HG03095 (cell line): ENCODE results near the gene ITPRID1.

Source experiments
- ATAC-seq: cut with Tn5 transposase; IDR thresholded peaks from one replicate; pipeline ENCODE4 v1.9.1; 2021; ENCODE audit warnings: moderate library complexity; ENCODE audit not compliant: unreplicated experiment

ITPRID1 gene

DNA sequence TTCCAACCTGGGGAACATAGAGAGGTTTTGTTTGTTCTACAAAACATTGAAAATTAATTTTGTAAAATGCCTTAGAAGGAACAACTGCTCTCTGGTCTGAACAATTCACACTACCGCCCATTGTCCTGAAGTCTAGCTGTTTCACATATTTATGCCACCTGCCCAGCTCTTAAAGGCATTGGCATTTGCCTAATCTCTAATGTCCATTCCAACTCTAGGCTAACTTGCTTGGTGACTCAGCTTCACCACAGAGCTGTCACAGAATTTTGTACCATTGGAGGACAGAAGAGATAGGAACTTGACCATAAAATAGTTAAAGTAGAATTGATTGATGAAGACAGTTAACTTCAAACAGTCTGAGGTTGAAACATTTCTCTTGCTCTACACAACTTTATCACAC lies 119.6 kb downstream of the ITPRID1 start:
- ATAC-seq = no peak

DNA sequence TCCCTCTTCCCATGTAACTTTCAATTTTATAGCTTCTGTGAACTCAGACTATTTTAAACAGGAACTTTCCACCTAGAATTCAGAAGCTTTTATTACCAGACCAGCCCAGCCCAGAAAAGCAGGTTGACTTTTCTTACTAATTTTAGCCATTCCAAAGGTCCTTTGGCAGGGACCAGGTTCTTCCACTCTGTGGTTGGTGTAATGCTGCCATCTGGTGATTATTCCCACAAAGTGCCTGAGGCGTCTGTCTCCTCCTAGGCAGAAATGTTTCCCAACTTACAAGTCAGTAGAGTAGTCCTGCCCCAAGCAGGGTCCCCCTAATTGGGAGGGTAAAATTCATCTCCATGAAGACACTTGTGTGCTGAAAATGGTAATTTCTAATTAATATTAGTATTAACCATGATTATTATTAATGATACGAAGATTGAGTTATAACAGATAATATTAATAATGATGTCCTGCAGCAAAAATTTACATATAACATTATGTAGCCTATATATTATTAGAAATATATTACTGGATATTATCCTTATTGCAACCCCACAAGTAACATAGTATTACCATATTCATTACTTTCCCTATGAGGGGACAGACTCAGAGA lies 120.1 kb downstream of the ITPRID1 start:
- no peak for ATAC-seq

DNA sequence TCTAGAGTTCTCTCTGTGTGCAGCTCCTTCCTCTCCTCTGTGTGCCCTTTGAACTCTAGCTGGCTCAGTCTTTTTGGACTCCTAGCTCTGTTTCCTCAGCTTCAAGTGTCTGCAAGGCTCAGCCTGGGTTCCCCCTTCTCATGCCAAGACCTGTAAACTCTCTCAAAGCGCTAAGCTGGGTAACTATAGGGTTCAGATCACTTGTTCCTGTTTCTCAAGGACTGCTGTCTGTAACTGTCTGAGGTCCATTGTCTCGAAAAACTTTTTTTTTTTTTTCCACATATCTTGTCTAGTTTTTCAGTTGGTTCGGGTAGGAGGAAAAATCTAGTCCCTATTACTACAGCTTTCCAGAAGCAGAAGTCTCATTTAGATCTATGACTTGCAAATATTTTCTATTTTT lies 126.5 kb downstream of the ITPRID1 start:
- ATAC-seq = no peak

DNA sequence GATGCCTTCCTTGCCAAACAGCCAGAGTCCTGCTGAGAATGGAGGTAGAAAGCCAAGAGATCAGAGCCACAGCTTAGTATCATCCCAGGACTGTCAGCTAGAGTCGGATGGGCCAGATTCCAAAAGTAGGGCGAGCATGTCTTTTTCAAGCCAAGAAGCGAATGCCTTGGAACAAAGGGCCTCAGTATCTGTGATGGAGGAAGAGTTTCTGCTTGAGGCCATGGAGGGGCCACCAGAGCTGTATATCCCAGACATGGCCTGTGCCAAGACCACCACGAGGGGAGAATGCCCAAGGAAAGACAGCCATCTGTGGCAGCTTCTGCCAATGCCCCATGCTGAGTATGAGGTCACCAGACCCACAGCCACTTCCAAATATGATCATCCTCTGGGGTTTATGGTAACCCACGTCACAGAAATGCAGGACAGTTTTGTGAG lies 128.8 kb downstream of the ITPRID1 start:
- ATAC-seq = no peak

DNA sequence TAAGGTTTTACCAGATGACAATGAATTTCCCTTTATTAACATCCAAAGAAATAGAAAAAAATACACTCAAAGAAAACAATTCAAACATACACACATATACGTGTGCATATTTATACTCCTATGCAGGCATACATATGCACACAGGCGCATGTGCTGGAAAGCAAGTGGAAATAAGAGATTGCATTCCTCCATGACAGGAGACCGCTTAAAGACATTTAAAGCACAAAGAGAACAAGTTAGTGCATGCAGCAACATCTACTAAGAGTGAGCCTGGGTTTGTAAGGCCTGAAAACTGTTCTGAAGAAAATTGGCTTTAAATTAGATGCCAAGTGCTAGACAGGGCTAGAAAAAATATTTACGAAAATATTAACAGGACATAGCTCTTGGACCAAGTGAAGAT lies 133.1 kb downstream of the ITPRID1 start:
- no peak for ATAC-seq

DNA sequence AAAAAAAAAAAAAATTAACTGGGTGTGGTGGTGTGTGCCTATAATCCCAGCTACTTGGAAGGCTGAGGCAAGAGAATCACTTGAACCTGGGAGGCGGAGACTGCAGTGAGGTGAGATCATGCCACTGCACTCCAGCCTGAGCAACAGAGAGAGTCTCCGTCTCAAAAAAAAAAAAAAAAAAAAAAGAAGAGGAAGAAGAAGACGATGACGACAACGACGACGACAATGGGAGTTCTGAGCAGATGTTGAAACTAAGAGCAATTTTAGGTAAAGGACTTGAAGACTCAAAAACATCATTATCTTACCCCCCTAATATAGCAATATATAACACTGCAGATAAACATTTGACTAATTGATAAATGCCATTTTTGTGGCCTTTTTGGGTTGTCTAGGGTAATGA lies 133.6 kb downstream of the ITPRID1 start:
- ATAC-seq = no peak

DNA sequence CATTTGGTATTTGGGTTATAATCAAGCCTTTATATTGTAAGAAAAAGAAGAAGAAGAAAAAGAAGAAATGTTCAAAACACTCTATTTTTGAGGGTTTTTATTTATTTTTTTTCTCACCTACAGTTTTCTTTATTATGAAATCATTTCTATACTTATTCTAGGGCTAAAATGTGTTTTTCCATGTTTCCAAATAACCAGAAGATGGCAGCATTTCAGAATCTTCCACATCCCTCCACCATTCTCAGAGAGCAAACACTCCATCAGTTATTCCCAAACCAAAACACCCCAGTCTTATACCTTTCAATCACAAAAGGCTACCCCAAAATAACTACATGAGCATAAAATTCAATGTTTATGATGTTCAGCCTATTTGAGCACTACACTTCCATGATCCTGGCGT lies 134.4 kb downstream of the ITPRID1 start:
- no peak for ATAC-seq

DNA sequence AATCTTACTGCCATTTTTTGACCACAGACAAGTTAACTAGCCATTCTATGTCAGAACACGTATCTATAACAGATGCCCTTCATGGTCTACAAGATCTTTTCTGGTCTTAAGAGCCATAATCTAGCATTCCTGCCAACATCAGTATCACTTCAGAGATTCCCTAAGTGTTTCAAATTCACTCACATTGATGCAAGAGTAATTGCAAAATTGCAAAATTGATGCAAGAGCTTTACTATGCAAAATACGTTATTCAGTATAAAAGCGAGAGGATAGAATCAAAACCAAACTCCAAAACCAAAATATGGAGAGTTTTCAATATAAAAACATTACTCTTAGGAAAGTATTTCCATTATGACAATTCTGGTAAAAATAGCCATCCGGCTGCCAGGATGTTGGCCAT lies 135.0 kb downstream of the ITPRID1 start:
- ATAC-seq = no peak

DNA sequence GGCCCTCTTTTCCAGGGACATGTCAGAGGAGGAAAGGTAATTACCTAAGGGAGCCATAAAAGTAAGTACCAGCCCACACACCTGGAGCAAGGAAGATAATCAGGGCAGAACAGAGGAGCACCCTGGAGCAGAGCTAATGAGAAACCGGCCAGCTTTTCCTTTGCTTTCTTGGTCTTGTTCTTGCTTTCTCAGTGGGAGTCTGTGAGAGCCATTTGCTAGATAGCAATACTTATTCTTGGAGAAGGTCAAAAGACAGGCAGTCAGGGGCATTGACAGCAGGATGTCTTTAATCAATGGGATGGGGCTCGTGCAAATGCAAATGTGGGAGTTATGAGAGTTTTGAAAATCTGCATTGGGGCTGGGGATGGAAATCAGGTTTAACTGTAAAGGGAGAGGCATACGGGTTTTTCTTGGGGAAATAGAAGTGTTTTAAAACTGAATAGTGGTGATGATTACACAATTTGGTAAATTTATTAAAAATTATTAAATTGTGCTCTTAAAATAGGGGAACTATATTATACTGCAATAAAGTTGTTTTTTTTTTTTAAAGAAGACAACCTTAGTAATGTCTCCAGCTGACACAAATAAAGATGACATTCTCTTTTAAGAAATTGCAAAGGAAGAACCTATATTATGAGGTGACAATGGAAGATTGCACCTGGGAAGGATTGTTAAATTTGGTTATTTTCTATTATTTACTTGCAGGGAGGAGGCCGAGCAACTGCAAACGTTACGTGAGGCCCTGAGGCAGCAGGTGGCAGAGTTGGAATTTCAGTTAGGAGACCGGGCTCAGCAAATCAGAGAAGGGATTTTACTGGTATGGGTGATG lies 137.6 kb downstream of the ITPRID1 start:
- ATAC-seq = no peak

DNA sequence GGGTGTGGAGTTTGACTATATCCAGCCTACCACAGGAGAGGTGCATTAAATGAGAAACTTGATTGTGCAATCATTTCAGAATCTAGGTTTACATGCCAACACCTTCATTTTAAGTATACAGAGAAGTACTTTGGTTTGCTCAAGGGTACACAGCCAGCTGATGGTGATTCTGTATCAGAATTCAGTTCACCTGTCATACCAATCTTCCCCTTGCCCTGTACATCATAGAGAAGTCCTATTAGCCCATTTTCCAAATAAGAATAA lies 138.1 kb downstream of the ITPRID1 start:
- no peak for ATAC-seq

DNA sequence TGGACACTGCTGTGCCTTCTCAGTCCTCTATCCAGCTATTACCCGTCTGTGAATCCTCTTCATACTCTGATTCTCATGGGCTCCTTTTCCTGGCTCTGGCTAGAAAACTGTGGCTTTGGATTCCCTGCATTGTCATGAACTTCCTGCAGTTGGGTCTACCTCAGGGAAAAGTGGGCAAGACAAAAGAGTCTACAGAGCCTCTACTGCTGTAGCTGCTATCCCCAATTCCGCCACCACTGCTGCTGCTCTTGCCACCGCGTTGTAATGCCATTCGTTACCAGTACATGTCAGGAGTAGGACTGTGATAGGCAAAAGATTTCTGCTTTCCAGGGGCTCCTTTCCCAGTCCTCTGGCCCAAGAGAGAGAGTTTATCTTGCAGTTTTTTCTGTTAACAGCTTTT lies 149.2 kb downstream of the ITPRID1 start:
- ATAC-seq = no peak

DNA sequence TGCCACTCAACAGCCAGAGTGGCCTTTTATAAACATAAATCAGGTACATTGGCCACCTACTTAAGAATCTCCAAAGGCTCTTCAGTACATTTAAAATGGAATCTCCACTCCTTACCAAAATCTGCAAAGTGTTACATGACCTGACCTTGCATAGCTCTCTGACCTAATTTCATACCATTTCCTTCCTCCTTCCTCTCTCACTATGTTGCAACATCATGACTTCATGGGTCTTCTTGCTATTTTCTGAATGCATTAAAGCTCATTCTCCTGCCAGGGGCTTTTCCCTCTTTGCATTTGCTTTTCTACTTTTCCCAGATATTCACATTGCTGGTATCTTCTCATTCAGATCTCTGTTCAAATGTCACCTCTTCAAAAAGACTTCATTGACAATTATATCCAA lies 151.0 kb downstream of the ITPRID1 start:
- ATAC-seq = no peak

DNA sequence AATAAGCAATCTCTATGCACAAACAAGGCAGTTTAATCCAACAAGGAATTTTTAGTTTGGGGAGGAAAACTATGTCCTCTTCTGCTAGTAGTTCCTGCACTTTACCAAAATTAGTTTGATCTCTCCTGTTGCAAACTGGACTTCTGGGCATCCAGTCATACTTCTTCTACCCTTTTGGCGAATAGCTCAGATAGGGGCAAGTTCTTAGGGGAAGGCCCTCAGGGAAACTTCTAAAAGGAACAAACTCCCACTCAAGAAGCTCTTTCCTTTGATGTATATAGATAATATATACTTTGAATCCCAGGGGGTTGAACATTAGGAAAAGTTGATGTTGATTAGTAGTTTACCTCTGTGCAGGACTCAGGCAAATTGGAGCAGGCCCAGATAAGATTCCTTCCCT lies 151.7 kb downstream of the ITPRID1 start:
- ATAC-seq = no peak

DNA sequence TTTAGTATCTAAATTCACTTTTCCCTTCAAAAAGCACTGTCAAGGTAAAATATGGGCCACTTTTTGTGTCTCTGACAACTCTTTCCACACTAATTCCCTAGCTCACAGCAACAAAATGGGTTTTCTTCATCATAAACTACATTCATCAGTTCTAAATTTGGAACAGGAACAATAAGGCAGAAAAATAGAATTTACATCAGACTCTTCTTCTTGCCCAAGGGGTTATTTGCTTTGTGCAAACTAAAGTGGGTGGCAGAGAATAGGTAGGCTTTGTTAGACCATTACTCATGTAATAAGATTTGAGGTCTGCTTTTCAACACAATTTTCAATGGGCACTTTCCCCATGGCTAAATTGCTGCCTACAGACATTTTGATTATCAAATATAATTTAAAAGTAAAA lies 155.6 kb downstream of the ITPRID1 start:
- no peak for ATAC-seq

DNA sequence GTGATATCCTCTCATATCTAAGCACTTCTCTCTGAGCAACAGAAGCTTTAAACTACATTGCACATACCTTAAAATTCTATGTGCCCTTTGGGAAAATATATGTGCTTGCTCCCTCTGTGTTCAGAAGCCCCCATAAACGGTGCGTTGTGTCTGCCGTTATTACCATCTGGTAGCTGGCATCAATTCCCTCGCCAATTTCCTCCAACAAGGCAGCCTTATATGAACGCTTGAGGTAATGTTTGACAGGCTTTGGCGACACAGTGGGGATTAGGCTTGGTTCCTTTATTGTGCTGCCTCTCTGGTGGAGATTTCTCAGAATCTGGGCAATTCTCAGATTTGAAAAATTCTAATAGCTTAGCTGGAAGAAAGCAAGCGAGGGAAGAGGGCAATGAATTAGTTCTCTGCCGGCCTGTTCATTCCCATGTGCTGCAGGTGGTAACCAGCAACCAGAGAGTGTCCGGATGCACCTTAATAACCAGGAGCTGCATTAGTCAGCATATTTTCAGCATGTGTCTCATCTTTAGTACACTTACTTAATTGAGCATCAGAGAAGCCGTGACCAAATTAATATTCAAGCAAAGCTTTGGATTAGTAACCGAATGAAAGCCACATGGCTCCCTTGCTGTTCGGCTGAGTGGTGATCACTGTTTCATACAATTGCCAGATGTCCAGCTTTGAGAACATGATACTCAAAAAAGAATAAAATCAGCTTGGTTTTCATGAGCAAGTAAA lies 165.8 kb downstream of the ITPRID1 start:
- ATAC-seq = no peak

DNA sequence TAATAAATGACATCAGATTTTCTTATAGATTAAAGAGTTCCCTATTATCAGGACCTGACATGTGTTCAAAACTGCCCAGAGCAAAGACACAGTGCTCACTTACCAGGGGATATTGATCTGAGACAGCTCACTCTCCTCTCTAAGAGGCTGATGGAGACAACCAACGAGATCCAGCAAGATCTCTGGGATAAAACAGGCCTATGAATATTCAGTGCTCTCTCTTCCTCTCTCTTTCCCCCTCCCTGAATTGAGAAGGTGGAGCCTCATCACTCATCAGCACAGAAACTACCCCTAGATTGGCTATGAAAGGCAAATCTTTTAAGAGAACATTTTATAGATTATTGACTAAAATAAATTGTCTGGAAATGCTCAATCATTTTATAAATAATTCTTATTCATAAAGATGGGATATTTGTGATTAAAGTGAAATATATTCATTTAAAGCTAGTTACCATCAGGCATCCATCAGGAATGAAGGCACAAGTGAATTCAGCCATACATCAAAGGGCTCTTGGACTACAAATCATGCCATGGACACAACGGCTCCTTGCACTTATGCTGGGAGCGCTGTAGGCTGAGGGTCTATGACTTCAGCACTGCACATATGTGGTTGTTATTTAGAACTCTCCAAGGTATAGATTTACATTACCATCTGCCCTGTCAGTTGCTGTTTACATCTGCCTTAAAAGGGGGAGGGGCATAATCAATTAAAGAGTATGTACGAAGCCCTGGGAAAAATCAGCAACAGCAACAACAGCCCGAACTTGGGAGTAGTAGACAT lies 169.7 kb downstream of the ITPRID1 start:
- no peak for ATAC-seq

DNA sequence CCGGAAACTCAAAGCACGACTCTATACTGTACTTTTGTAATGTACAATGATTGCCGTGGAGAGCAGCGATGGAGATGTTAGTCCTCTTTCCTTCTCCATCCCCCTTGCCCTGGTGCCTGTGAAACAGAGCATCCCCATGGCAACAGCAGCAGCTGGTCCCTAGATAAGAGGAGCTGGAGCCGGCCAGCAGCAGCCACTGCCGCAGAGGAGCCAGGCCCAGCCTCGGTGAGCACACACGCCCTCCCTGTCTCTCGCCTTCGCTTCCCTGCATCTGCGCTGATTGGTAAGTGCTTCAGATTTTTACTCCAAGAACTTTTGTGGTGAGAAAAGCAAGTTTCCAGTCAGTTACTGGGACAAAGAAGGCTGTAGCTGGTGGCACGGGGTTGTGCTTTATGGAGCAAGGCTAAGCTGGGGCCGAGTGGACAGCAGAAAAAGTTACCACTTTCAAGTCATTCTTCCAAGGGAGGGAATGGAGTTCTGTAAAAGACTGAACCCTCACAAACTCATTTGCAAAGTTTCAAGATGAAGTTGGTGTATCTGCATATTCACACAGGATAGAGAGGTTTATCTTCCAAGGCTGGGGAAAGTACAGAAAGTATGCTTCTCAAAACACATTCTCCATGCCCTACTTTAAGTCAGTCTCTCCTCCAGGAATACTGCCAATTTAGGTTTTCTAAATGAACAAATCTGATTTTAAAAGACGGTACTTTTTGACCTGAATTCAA lies 173.3 kb downstream of the ITPRID1 start, which contains the start of gene PPP1R17:
Gene PPP1R17, plus strand, starts transcription at position 192 of the 725 bp plus-strand sequence. CDS start 5,227 bp downstream, outside the sequence.
- ATAC-seq = no peak

DNA sequence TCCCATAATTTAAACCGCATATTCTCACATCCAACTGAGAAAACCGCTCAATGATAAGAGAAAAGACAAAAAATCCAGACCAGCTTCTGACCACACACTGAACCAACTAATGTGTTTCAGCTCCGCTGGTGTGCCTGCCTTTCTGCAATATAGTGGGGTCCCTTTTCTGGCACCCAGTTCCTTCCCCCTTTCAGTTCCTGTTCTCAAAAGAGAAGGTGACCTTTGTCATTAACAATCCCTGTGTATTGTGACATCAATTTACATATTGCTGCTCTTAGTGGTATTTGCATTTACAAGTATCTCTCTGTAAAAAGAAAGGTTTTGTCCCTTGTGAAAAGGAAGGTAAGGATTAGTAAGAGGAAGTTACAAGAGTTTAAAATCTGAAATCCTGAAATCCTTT lies 174.5 kb downstream of the ITPRID1 start:
- no peak for ATAC-seq

DNA sequence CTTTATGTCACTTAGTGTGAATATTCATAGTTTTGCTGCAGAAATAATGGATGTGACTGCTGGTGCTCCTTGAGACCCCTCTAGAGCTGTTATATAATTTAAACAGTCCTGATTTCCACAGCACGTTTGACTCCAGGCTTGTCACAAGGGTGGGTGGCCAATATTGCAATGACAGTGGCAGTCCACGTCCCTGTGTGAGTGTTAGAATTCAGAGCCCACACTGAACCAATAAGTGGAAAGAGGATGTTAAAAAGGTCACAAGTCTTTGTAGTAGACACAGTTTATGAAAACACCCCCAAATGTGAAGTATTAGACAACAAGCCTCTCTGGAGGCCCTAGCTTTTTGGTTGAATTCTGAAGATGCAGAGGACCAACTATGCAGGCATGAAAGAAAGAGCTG lies 175.1 kb downstream of the ITPRID1 start:
- no peak for ATAC-seq

DNA sequence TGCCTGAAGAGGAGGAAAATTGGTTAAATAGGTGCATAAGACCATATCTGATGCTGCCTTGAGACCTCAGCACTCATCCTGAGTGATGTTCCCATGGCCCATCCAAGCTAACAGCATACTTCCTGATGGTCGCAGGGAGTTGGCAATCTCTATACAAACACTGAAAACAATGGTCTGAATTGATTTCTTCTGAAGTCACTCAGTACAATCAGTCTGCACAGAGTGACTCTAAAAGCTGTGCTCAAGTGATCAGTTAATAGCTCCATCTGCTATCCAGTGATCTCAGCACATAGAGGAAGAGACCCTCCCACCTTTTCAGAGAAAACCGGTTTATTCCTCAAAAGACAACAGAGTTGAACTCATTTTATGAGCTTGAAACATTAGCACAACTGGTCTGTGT lies 177.0 kb downstream of the ITPRID1 start:
- ATAC-seq = no peak

DNA sequence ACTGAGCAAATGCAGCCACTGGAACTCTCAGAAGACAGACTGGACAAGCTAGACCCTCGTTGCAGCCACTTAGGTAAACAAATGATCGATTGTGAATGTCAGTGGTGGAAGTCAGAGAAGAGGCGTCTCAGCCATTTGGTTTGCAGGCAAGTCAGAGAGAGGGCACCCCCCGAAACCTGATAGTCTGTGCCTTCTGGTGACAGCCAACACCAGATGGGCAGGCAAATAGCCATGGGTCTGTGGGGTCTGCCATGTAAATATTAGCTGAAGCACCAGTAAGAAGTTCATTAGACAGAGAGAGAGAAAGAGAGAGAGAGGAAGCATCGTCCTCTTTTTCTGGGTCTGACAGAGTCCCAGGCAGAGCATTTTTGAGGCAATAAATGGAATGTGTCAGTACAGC lies 178.6 kb downstream of the ITPRID1 start:
- ATAC-seq = no peak
